H1 (cell line): ENCODE data around the gene FITM1. TPM values are rescaled to one million over a fixed set of nuclear protein-coding genes. Genes with fewer than 3 reads are reported as not detected.

Experiments used
- CTCF ChIA-PET: fragments of 300-600 bp; sonication (Branson Sonifier 250); formaldehyde crosslinking; loops from one replicate; lab custom pipeline; 2021; ENCODE audit not compliant: partially characterized antibody; lab: Charles Lee
- POLR2A ChIA-PET: fragments of 300-600 bp; sonication (Branson Sonifier 250); formaldehyde crosslinking; loops from one replicate; lab custom pipeline; 2021; ENCODE audit warnings: inconsistent platforms; ENCODE audit not compliant: partially characterized antibody; lab: Charles Lee
- DNase-seq, 2 experiments: peaks; one replicate each; pipeline versions ENCODE4 v3.0.0 to v3.0.0-alpha.2; 2010 to 2022; ENCODE audit warnings: low spot score in 2 of 2, low read depth in 1 of 2, mixed read lengths in 1 of 2
- FAIRE-seq: peaks from 2 replicates; lab custom pipeline; 2011; peaks lifted over from hg19 to GRCh38; lab: Jason Lieb, UNC
- H2AFZ ChIP-seq: 2 replicates; pipeline ENCODE4 v1.8.1; 2012; ENCODE audit warnings: low read length, inconsistent platforms
- H2AK5ac ChIP-seq: 2 replicates; pipeline ENCODE4 v1.6.1; 2013; ENCODE audit warnings: low read depth, low read length
- H2BK120ac ChIP-seq: replicated peaks from 2 replicates; pipeline ENCODE3; 2013; ENCODE audit warnings: low read depth, low read length, inconsistent platforms
- H2BK12ac ChIP-seq: 2 replicates; pipeline ENCODE4 v1.6.1; 2013; ENCODE audit warnings: low read depth, low read length
- H2BK15ac ChIP-seq: 2 replicates; pipeline ENCODE4 v1.6.1; 2013; ENCODE audit warnings: low read length
- H2BK20ac ChIP-seq: 2 replicates; pipeline ENCODE4 v1.6.1; 2013; ENCODE audit warnings: low read length
- H2BK5ac ChIP-seq: 2 replicates; pipeline ENCODE4 v1.6.1; 2013; ENCODE audit warnings: low read depth, low read length
- H3K14ac ChIP-seq: 2 replicates; pipeline ENCODE4 v1.6.1; 2013; ENCODE audit warnings: inconsistent platforms; ENCODE audit not compliant: insufficient read length
- H3K18ac ChIP-seq: 2 replicates; pipeline ENCODE4 v1.6.1; 2013; ENCODE audit warnings: low read length; ENCODE audit errors: extremely low read depth
- H3K23ac ChIP-seq: 2 replicates; pipeline ENCODE4 v1.6.1; 2013; ENCODE audit warnings: inconsistent platforms; ENCODE audit not compliant: insufficient read length
- H3K23me2 ChIP-seq: 2 replicates; pipeline ENCODE4 v1.6.1; 2013; ENCODE audit warnings: low read depth, low read length
- H3K27ac ChIP-seq: 2 replicates; pipeline ENCODE4 v1.6.1; 2011; ENCODE audit warnings: low read depth, low read length, inconsistent platforms
- H3K27me3 ChIP-seq, 4 experiments: replicated peaks in 1 of 4; 1 replicate in 1 of 4; 2 replicates in 3 of 4; pipeline versions ENCODE4 v1.6.1 to v1.8.1; 2011 to 2013; ENCODE audit warnings: low read length in 3 of 4, mild to moderate bottlenecking in 3 of 4, inconsistent platforms in 2 of 4, mixed read lengths in 2 of 4, moderate library complexity in 1 of 4; ENCODE audit not compliant: control insufficient read depth in 3 of 4, insufficient read depth in 3 of 4; ENCODE audit errors: extremely low read depth in 1 of 4
- H3K36me3 ChIP-seq, 4 experiments: 2 replicates each; pipeline versions ENCODE4 v1.6.1 to v1.8.1; 2011 to 2013; ENCODE audit warnings: mild to moderate bottlenecking in 4 of 4, low read length in 3 of 4, moderate library complexity in 2 of 4, control low read depth in 1 of 4, inconsistent platforms in 1 of 4; ENCODE audit not compliant: insufficient read depth in 4 of 4, control insufficient read depth in 2 of 4
- H3K4ac ChIP-seq: replicated peaks from 2 replicates; pipeline ENCODE3; 2013; ENCODE audit warnings: low read length, low read depth, mixed read lengths, inconsistent platforms; ENCODE audit not compliant: insufficient read length
- H3K4me1 ChIP-seq, 4 experiments: replicated peaks in 1 of 4; 1 replicate in 1 of 4; 2 replicates in 3 of 4; pipeline versions ENCODE4 v1.6.1 to v1.8.1; 2011 to 2013; ENCODE audit warnings: low read length in 3 of 4, inconsistent platforms in 2 of 4, mixed read lengths in 1 of 4; ENCODE audit not compliant: insufficient read depth in 4 of 4, control insufficient read depth in 3 of 4
- H3K4me2 ChIP-seq, 2 experiments: 2 replicates each; pipeline versions ENCODE4 v1.6.1 to v1.8.1; 2011 to 2013; ENCODE audit warnings: low read depth in 2 of 2, low read length in 2 of 2, control low read depth in 1 of 2, inconsistent platforms in 1 of 2, mild to moderate bottlenecking in 1 of 2; ENCODE audit not compliant: insufficient read depth in 1 of 2
- H3K4me3 ChIP-seq, 4 experiments: fragments of 200-600, 300-600 bp in 1 of 4; sonication (generic), shearing (Covaris generic), sonication (Bioruptor Twin) in 1 of 4; 2 replicates each; pipeline versions ENCODE4 v1.5.1 to v1.8.1; 2011 to 2016; ENCODE audit warnings: low read length in 4 of 4, low read depth in 3 of 4, control low read depth in 2 of 4, inconsistent platforms in 2 of 4, mild to moderate bottlenecking in 2 of 4, mixed read lengths in 1 of 4, moderate library complexity in 1 of 4; ENCODE audit not compliant: insufficient read depth in 2 of 4; ENCODE audit errors: extremely low read depth in 1 of 4
- H3K56ac ChIP-seq: replicated peaks from 2 replicates; pipeline ENCODE3; 2013; ENCODE audit warnings: low read depth, mild to moderate bottlenecking, mixed read lengths, low read length, inconsistent platforms; ENCODE audit not compliant: insufficient read length
- H3K79me1 ChIP-seq: 2 replicates; pipeline ENCODE4 v1.6.1; 2013; ENCODE audit warnings: low read depth, low read length, control low read depth
- H3K79me2 ChIP-seq, 2 experiments: 2 replicates each; pipeline versions ENCODE4 v1.6.1 to v1.8.1; 2012 to 2013; ENCODE audit warnings: low read length in 2 of 2, mild to moderate bottlenecking in 2 of 2, inconsistent platforms in 1 of 2; ENCODE audit not compliant: insufficient read depth in 2 of 2, control insufficient read depth in 1 of 2
- H3K9ac ChIP-seq, 4 experiments: replicated peaks in 1 of 4; 1 replicate in 1 of 4; 2 replicates in 3 of 4; pipeline versions ENCODE4 v1.6.1 to v1.8.1; 2011 to 2013; ENCODE audit warnings: low read depth in 3 of 4, low read length in 3 of 4, control low read depth in 2 of 4, mild to moderate bottlenecking in 2 of 4, moderate library complexity in 2 of 4, inconsistent platforms in 1 of 4; ENCODE audit errors: extremely low read depth in 1 of 4
- H3K9me3 ChIP-seq, 2 experiments: 2 replicates each; pipeline versions ENCODE4 v1.6.1 to v1.8.1; 2012 to 2013; ENCODE audit warnings: mild to moderate bottlenecking in 2 of 2, moderate library complexity in 2 of 2, control low read depth in 1 of 2, inconsistent platforms in 1 of 2, low read depth in 1 of 2, low read length in 1 of 2, mixed read lengths in 1 of 2; ENCODE audit not compliant: insufficient read depth in 2 of 2
- H4K20me1 ChIP-seq, 2 experiments: replicated peaks in 1 of 2; 2 replicates each; pipeline versions ENCODE3 to v1.8.1; 2011 to 2013; ENCODE audit warnings: inconsistent platforms in 2 of 2, low read length in 2 of 2, mild to moderate bottlenecking in 1 of 2; ENCODE audit not compliant: insufficient read depth in 2 of 2, control insufficient read depth in 1 of 2
- H4K5ac ChIP-seq: 2 replicates; pipeline ENCODE4 v1.6.1; 2013; ENCODE audit warnings: low read length, low read depth, mixed read lengths, inconsistent platforms; ENCODE audit not compliant: insufficient read length
- H4K8ac ChIP-seq: 2 replicates; pipeline ENCODE4 v1.8.0; 2013; ENCODE audit warnings: mild to moderate bottlenecking, moderate library complexity, low read length, inconsistent platforms; ENCODE audit not compliant: insufficient read depth; ENCODE audit errors: extremely low read depth
- H4K91ac ChIP-seq: replicated peaks from 2 replicates; pipeline ENCODE3; 2013; ENCODE audit warnings: low read length, mixed read lengths, inconsistent platforms; ENCODE audit not compliant: insufficient read length
- GABPA ChIP-seq: IDR thresholded peaks from 2 replicates; pipeline ENCODE4 v1.6.1; 2011; ENCODE audit warnings: mild to moderate bottlenecking, low read length, moderate library complexity, borderline replicate concordance; ENCODE audit not compliant: insufficient read depth
- HDAC6 ChIP-seq: IDR thresholded peaks from one replicate; pipeline ENCODE4 v1.7.1; 2012; ENCODE audit warnings: low read depth, mild to moderate bottlenecking, inconsistent platforms, low read length, moderate library complexity
- NANOG ChIP-seq: IDR thresholded peaks from 2 replicates; pipeline ENCODE4 v1.6.1; 2011; ENCODE audit warnings: low read length, low read depth, mild to moderate bottlenecking, inconsistent platforms; ENCODE audit not compliant: insufficient read depth, poor library complexity, severe bottlenecking
- POU5F1 ChIP-seq: IDR thresholded peaks from 2 replicates; pipeline ENCODE4 v1.6.1; 2011; ENCODE audit warnings: low read depth, mild to moderate bottlenecking, low read length, moderate library complexity
- RNF2 ChIP-seq: fragments of 200-900, 300-1000 bp; sonication (generic); IDR thresholded peaks from 2 replicates; pipeline ENCODE4 v1.7.1; 2016; ENCODE audit warnings: borderline replicate concordance, low read depth, mild to moderate bottlenecking, antibody characterized with exemption, low read length; ENCODE audit not compliant: poor library complexity, severe bottlenecking; ENCODE audit errors: missing control alignments
- TCF12 ChIP-seq: IDR thresholded peaks from 2 replicates; pipeline ENCODE4 v1.6.1; 2011; ENCODE audit warnings: low read depth, mild to moderate bottlenecking, low read length
- polyA plus RNA-seq, 7 experiments: library from polyadenylated mRNA; depleted of rRNA in 3 of 7; stranded (reverse) in 5 of 7; unstranded in 2 of 7; fragments of >200 nt in 5 of 7; fragments of 200-250 nt in 2 of 7; gene quantifications; 1 replicate in 5 of 7; 2 replicates in 1 of 7; 4 replicates in 1 of 7; pipeline versions ENCODE4 v1.2.1 to v1.2.3, GENCODE V29; 2011 to 2013; ENCODE audit warnings: missing spikeins in 2 of 7, mixed read lengths in 2 of 7
- total RNA-seq: library from RNA; stranded (reverse); fragmentation: NEBNext Ultra II Directional; extraction: Animal tissue kit (Norgen Biotek cat#: 25700); gene quantifications from 2 replicates; pipeline ENCODE4 v1.2.1, GENCODE V29; 2021

FITM1 gene
- total and polyA plus RNA-seq, 2 of the 8 experiments (the other 6 are each of a cell fraction or from before 2014, with no cell fraction given), result 0.53 to 0.76 TPM

DNA sequence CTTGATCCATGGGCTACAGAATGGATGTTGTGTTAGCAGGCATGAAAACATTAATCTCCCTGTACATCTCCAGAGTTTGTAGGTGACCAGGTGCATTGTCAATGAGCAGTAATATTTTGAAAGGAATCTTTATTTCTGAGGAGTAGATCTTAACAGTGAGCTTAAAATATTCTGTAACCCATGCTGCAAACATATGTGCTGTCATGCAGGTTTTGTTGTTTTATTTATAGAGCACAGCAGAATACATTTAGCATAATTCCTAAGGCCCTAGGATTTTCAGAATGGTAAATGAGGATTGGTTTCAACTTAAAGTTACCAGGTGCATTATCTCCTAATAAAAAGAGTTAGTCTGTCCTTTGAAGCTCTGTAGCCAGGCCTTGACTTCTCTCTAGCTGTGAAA is 3.5 kb upstream of the FITM1 start:
- Histone ChIP-seq H3K36me3 (peaks cover 0 to 12% (median 3%) of the 10 kb centered on the region in 4 experiments; a peak in 4 of 8 replicates), H3K4ac (no peak overlapping the region), H3K9me3 (no peaks in the 10 kb centered on the region), H2AK5ac (no peak overlapping the region), H3K4me3 (no peak overlapping the region), H3K23me2 (no peaks in the 10 kb centered on the region), H4K91ac (no peak overlapping the region), H3K4me2 (no peak overlapping the region), H3K14ac (no peak overlapping the region), H2BK15ac (no peak overlapping the region), H2BK20ac (no peak overlapping the region), H3K79me2 (no peaks in the 10 kb centered on the region), H3K4me1 (no peaks in the 10 kb centered on the region), H3K23ac (no peak overlapping the region), H2BK120ac (no peak overlapping the region), H3K27ac (no peak overlapping the region), H3K9ac (no peak overlapping the region), H2AFZ (no peak overlapping the region), H4K5ac (no peak overlapping the region), H3K18ac (no peak overlapping the region), H3K27me3 (no peaks in the 10 kb centered on the region), H3K56ac (no peak overlapping the region), H3K79me1 (no peaks in the 10 kb centered on the region), H4K8ac (no peak overlapping the region), H4K20me1 (no peaks in the 10 kb centered on the region), H2BK5ac (no peak overlapping the region), H2BK12ac (no peak overlapping the region)
- CTCF ChIA-PET, result interaction anchor here (0.7 to 1.4 kb wide), 8 partner anchors 10 to 1058 kb away, joined by 3 to 4 read pairs (median 3); no protein-coding TSS in a partner anchor
- FAIRE-seq, result no peak
- POLR2A ChIA-PET, result interaction anchor here (0.7 to 11.1 kb wide), 10 partner anchors 9 to 52 kb away, joined by 3 to 96 read pairs (median 4); partner anchors contain the start of genes DCAF11, NRL, PSME1 and PSME2
- no peak for DNase-seq
- TF ChIP-seq NANOG, result no peak
- TF ChIP-seq GABPA, result no peak
- TF ChIP-seq TCF12, result no peak
- TF ChIP-seq RNF2, result no peak
- no peak for TF ChIP-seq HDAC6
- TF ChIP-seq POU5F1, result no peak
